GM18519 (cell line): ENCODE measurements around the gene KBTBD13.
"Not testable (repeated sequence)": the region's sequence is repeated elsewhere in the genome, so short reads cannot be mapped to it uniquely, and the experiment has no call there.

ENCODE experiments used
- ATAC-seq: cut with Tn5 transposase; IDR thresholded peaks from one replicate; pipeline ENCODE4 v1.9.1; 2021; ENCODE audit warnings: mild to moderate bottlenecking, moderate library complexity; ENCODE audit not compliant: unreplicated experiment, low FRiP score

Gene KBTBD13

GRCh38 chr15:65067645-65068402 is 8.7 kb upstream of the KBTBD13 start, which contains the start of gene RASL12:
Gene RASL12, minus strand, starts transcription at chr15:65067991. Its CDS starts 156 bp downstream, at chr15:65067835.
- ATAC-seq = no peak

- no peak for ATAC-seq
Measured at GRCh38 chr15:65068403-65068788, 8.2 kb upstream of the KBTBD13 start.

DNA sequence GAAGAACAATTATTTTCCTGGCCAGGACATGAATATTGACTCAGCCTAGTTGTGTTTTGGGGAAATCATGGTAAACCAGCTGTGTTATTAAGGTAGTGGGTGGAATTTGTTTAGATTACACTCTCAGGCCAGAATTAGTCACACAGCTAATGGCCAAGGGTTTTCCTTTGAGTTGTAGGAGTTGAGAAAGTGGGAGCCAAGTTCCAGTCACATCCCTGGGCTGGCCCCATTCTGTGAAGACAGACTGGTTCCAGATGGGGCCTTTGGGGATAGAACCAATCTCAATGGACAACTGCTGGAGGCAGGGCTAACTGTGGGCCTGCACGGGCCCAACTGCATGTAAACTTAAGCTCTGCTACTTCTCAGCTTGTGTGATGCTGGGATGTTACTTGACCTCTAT is 7.4 kb upstream of the KBTBD13 start:
- no peak for ATAC-seq

DNA sequence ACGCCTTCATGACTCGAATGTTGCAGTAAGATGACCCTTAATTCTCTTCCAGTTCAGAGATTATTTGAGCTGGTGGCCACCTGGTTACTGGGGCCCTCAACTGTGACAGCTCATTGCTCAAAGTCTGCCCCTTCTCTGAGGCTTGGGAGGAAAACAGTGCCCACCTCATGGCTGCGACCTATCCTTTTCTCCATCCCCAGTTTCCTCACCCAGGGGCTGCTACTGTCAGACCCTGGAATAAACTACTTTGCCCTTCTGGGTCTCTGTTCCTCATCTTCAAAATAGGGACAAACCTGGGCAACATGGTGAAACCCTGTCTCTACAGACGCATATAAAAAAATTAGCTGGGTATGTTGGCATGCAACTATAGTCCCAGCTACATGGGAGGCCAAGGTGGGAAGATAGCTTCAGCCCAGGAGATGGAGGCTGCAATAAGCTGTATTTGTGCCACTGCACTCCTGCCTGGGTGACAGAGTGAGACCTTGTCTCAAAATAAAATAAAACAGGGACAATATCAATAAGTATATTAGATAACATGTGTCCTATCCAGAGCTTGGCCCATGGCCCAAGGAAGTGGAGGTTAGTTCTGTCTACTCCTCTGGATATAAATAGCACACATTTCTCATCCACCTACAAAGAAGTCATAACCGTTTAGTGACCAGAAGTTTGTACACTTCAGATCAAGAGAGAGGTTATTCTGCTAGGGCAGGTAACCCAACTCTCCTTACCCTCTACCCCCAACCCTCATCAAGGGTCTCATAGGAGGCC is 6.6 kb upstream of the KBTBD13 start:
- ATAC-seq = no peak

- ATAC-seq = no peak
Measured at GRCh38 chr15:65071381-65071811, 5.2 kb upstream of the KBTBD13 start.

GRCh38 chr15:65072027-65072426 is 4.5 kb upstream of the KBTBD13 start:
- no peak for ATAC-seq

- no peak for ATAC-seq
Measured at GRCh38 chr15:65072617-65073016, 3.9 kb upstream of the KBTBD13 start.

- not testable (repeated sequence) for ATAC-seq
Measured at GRCh38 chr15:65074946-65075345, 1.6 kb upstream of the KBTBD13 start.

DNA sequence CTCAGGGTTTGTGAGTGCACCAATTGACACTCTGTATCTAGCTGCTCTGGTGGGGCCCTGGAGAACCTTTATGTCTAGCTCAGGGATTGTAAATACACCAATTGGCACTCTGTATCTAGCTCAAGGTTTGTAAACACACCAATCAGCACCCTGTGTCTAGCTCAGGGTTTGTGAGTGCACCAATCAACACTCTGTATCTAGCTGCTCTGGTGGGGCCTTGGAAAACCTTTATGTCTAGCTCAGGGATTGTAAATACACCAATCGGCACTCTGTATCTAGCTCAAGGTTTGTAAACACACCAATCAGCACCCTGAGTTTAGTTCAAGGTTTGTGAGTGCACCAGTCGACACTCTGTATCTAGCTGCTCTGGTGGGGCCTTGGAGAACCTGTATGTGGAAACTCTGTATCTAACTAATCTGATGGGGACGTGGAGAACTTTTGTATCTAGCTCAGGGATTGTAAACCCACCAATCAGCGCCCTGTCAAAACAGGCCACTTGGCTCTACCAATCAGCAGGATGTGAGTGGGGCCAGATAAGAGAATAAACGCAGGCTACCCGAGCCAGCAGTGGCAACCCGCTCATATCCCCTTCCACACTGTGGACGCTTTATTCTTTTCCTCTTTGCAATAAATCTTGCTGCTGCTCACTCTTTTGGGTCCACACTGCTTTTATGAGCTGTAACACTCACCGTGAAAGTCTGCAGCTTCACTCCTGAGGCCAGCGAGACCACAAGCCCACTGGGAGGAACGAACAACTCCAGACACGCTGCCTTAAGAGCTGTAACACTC is 745 bp upstream of the KBTBD13 start:
- ATAC-seq = not testable (repeated sequence)

GRCh38 chr15:65077291-65077980 is 890 bp downstream of the KBTBD13 start:
- no peak for ATAC-seq

GRCh38 chr15:65077981-65078352 is 1.4 kb downstream of the KBTBD13 start:
- no peak for ATAC-seq

GRCh38 chr15:65079580-65079979 is 3.0 kb downstream of the KBTBD13 start:
- no peak for ATAC-seq

- ATAC-seq = no peak
Measured at GRCh38 chr15:65081270-65081669, 4.7 kb downstream of the KBTBD13 start.

DNA sequence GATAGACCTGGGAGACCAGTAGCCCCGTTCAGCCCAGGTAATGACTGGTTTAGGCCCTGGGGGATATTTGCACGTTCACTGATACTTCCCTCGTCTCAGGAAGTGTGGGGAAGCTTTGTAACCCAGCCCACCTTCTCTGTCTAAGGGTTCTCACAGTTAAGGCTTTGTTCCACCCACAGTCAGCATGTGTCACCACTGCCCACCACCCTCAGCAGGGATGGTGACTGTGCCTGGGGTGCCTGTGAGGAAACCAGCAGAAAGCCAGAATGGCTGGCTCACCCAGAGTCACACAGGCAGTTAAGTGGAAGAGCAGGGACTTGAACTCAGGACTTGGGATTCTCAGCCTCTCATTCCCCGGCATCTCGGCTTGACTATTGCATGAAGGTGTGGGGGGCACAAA is 5.2 kb downstream of the KBTBD13 start:
- no peak for ATAC-seq

DNA sequence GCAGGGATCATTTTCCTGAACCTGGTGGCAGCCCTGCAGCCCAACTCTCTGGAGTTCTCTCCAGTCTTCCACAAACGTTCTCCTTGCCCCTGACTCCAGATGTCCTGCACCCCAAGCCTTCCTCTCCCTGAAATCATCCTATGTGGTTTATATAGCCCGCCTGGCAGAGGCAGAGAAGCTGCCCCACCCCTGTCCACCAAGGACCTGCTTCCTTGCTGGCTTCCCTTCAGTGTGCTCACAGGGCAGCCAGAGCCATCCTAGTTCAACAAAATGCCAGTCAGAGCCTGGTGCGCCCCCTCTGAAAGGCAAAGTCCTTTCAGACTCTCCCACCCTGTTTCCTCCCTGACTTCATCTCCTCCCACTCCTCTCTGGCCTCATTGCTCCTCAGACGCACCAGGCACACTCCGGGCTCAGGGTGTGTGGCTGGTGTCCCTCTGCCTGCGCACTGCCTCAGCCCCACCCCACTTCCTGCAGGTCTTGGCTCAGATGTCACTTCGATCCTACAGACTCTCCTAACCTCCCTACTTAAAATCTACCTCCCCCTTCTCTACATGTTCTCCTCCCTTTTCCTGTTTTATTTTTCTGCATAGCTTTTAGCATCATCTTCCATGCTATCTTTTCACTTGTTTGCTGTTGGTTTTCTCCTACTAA is 5.9 kb downstream of the KBTBD13 start:
- no peak for ATAC-seq

- ATAC-seq = no peak
Measured at GRCh38 chr15:65083262-65083701, 6.7 kb downstream of the KBTBD13 start.

DNA sequence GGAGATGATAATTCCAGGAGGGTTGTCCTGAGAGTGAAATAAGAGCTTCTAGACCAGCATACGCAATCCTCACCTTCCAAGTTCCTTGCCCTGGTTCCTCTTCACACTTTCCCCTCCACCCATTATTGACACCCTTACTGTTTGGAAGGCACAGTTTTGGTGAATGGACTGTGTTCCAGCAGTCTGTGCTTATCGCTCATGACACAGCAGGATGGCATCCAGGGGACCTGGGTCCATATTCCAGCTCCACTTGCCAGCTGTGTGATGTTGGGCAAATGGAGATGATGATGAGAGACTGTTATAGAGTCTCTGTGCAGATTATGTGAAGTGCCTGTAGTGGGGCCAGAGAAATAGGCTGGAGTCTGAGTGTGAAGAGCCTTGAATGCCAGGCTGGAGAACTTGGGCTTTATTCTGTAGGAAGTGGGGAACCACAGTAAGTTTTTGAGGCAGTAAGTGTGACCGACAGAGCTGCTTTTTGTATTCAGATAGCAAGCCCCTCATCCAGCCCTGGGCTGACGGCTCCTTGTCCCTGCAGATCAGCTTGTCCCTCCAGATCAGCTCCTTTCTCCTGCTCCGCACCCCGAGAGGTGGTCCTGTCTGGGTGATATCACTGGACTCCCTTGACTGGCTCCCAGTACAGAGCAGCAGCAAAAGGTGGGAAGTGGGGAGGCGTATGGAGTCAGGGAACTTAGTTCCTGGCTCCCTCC is 8.1 kb downstream of the KBTBD13 start:
- ATAC-seq = no peak

DNA sequence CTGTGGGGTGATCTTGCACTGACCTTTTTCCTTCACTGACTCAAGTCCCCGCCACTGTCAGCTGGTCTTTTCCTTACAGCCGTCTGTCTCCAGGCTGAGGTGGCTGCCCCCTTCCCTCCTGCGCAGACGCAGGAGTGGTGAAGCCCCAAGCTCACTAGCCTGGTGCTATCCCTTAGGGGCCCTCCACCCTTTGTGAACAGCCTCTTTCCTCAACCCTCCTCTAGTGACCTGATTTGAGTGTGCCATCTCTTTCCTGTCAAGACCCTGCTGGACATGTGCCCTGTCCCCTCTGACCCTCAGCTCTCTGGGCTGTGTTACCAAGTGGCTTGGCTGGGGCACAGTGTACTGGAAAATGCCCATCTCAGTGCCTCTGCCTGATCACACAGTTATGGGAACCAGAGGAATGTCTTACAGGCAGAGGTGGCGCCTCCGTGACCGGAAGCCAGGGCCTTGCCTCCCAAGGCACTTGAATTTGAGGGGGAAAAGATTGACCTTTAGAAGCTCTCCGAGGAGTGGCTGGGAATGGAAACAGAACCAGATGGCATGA is 8.7 kb downstream of the KBTBD13 start:
- no peak for ATAC-seq
